Stimulated activated CD8-positive, alpha-beta memory T cell treated with anti-CD3 and anti-CD28 coated beads, Interleukin-15, amount 100 ng/mL, for 1 hour (primary cell): ENCODE data around the gene OR2T27.
"Not testable (repeated sequence)": the region's sequence is repeated elsewhere in the genome, so short reads cannot be mapped to it uniquely, and the experiment has no call there.

Experiments used
- DNase-seq: peaks from one replicate; pipeline ENCODE4 v3.0.0-alpha.2; 2020; ENCODE audit warnings: low read depth

OR2T27 gene

GRCh38 chr1:248655354-248655753 is at the start of gene OR2T27:
Gene OR2T27, minus strand, starts transcription at chr1:248655528. Its CDS starts 4,644 bp downstream, at chr1:248650884.
- DNase-seq: not testable (repeated sequence)

- DNase-seq: no peak
Measured at GRCh38 chr1:248704606-248705005, 49.3 kb upstream of the OR2T27 start.

GRCh38 chr1:248703674-248704073 is 48.3 kb upstream of the OR2T27 start:
- no peak for DNase-seq

GRCh38 chr1:248702714-248703113 is 47.4 kb upstream of the OR2T27 start, which contains the start of gene OR14I1:
Gene OR14I1, minus strand, starts transcription at chr1:248702766.
- no peak for DNase-seq

GRCh38 chr1:248699099-248699498 is 43.8 kb upstream of the OR2T27 start:
- no peak for DNase-seq

GRCh38 chr1:248697907-248698306 is 42.6 kb upstream of the OR2T27 start:
- no peak for DNase-seq

GRCh38 chr1:248696774-248697173 is 41.4 kb upstream of the OR2T27 start:
- no peak for DNase-seq

GRCh38 chr1:248696261-248696660 is 40.9 kb upstream of the OR2T27 start:
- DNase-seq: no peak

GRCh38 chr1:248695451-248696132 is 40.3 kb upstream of the OR2T27 start:
- no peak for DNase-seq

GRCh38 chr1:248691567-248692155 is 36.3 kb upstream of the OR2T27 start:
- DNase-seq: no peak

GRCh38 chr1:248688527-248689298 is 33.4 kb upstream of the OR2T27 start:
- no peak for DNase-seq

GRCh38 chr1:248686815-248687214 is 31.5 kb upstream of the OR2T27 start:
- DNase-seq: no peak

GRCh38 chr1:248681651-248682050 is 26.3 kb upstream of the OR2T27 start:
- no peak for DNase-seq

GRCh38 chr1:248670003-248670402 is 14.7 kb upstream of the OR2T27 start:
- no peak for DNase-seq

- DNase-seq: not testable (repeated sequence)
Measured at GRCh38 chr1:248663453-248664328, 8.4 kb upstream of the OR2T27 start.

GRCh38 chr1:248656797-248657196 is 1.5 kb upstream of the OR2T27 start:
- not testable (repeated sequence) for DNase-seq

GRCh38 chr1:248648770-248649536 is 6.4 kb downstream of the OR2T27 start:
- DNase-seq: not testable (repeated sequence)

- DNase-seq: not testable (repeated sequence)
Measured at GRCh38 chr1:248645178-248645577, 10.2 kb downstream of the OR2T27 start, which contains the start of gene OR2T35. Gene OR2T35, minus strand, starts transcription at chr1:248645278. Its CDS starts 6,020 bp downstream, at chr1:248639258.

GRCh38 chr1:248642971-248643651 is 12.2 kb downstream of the OR2T27 start:
- DNase-seq: not testable (repeated sequence)

- not testable (repeated sequence) for DNase-seq
Measured at GRCh38 chr1:248641583-248641982, 13.7 kb downstream of the OR2T27 start.
